GM23248 (cell line): ENCODE measurements around the gene STMN1.

Experiments
- EZH2 ChIP-seq: fragments of 200-600 bp; sonication (generic); IDR thresholded peaks from 2 replicates; pipeline ENCODE4 v1.6.1; 2018; ENCODE audit warnings: antibody characterized with exemption, mild to moderate bottlenecking; ENCODE audit not compliant: insufficient read depth, poor library complexity, severe bottlenecking
- EZH2phosphoT487 ChIP-seq: fragments of 200-600 bp; sonication (generic); IDR thresholded peaks from 2 replicates; pipeline ENCODE4 v1.6.1; 2018; ENCODE audit warnings: antibody characterized with exemption, moderate library complexity, mild to moderate bottlenecking, low read depth; ENCODE audit not compliant: insufficient read depth

- no peak for TF ChIP-seq EZH2
- TF ChIP-seq EZH2phosphoT487 = no peak
Observed at GRCh38 chr1:25858906-25859789, 47.1 kb downstream of the STMN1 start, which contains the start of gene AUNIP.
